PFSK-1 (cell line): ENCODE measurements around the gene ZNRF4.

Source experiments
- FOXP2 ChIP-seq: optimal IDR thresholded peaks from 2 replicates; pipeline ENCODE3; 2011; ENCODE audit warnings: borderline replicate concordance, control low read depth, inconsistent platforms; ENCODE audit not compliant: insufficient read depth; ENCODE audit errors: extremely low read length, extremely low read depth
- POLR2AphosphoS5 ChIP-seq: IDR thresholded peaks from 2 replicates; pipeline ENCODE4 v1.6.1; 2012; ENCODE audit warnings: low read depth, mild to moderate bottlenecking, control low read depth, low read length, moderate library complexity
- REST ChIP-seq, 2 experiments: IDR thresholded peaks; 2 replicates each; pipeline versions ENCODE4 v1.6.1 to v1.8.0; 2011 to 2012; ENCODE audit warnings: low read depth in 2 of 2, low read length in 2 of 2, control low read depth in 1 of 2, inconsistent platforms in 1 of 2, mild to moderate bottlenecking in 1 of 2, moderate library complexity in 1 of 2; ENCODE audit not compliant: insufficient read depth in 1 of 2
- SIN3A ChIP-seq: IDR thresholded peaks from 2 replicates; pipeline ENCODE4 v1.6.1; 2012; ENCODE audit warnings: mild to moderate bottlenecking, low read length, moderate library complexity, borderline replicate concordance; ENCODE audit not compliant: insufficient read depth
- TAF1 ChIP-seq: IDR thresholded peaks from 2 replicates; pipeline ENCODE4 v1.6.1; 2012; ENCODE audit warnings: low read length, control low read depth, borderline replicate concordance; ENCODE audit not compliant: insufficient read depth

ZNRF4 gene

DNA sequence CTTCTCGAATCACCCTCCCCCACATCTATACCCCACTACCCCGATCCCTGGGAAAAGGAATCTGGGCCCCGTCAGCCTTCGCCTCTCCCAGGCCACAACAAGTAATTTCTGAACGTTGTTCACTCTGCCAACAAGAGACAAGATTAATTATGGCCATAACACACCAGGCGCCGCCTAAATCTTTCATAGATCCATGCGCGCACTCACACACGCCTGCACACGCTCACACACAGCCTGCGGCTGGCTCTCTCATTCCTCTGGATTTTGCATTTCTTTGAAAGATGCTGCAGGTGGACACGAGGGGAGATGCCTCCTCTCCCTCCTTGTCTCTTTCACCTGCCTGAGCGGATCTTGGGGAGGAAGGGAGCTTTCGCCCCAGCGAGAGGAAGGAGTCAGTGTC, 17.1 kb downstream of the ZNRF4 start:
- TF ChIP-seq REST (IDR thresholded peaks at IDR 0.05; ENCODE audit: insufficient read depth in 1 of 2, low read depth in 2 of 2, low read length in 2 of 2) (no peak), FOXP2 (no peak), SIN3A (no peak), TAF1 (no peak), POLR2AphosphoS5 (no peak)

DNA sequence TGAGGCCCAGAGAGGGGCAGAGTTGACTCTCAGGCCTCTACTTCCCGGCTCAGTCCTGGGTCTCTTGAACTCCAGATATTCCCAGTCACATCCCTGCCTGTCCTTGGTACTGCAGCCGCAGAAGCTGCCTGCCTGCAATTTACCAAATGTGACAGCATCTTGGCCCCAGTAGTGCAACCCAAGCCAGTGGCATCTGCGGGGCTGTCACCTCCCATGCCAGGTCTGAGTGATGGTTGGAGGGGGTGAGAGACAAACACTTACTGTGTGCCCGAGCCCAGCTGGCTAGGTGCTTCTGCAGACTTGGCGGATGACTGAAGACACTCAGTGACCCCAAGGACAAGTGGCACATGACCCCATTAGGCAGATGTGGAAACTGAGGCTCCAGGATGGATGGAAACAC, 18.4 kb downstream of the ZNRF4 start:
- TF ChIP-seq POLR2AphosphoS5 (no peak), REST (IDR thresholded peaks at IDR 0.05; ENCODE audit: insufficient read depth in 1 of 2, low read depth in 2 of 2, low read length in 2 of 2) (no peak), TAF1 (no peak), SIN3A (no peak)

DNA sequence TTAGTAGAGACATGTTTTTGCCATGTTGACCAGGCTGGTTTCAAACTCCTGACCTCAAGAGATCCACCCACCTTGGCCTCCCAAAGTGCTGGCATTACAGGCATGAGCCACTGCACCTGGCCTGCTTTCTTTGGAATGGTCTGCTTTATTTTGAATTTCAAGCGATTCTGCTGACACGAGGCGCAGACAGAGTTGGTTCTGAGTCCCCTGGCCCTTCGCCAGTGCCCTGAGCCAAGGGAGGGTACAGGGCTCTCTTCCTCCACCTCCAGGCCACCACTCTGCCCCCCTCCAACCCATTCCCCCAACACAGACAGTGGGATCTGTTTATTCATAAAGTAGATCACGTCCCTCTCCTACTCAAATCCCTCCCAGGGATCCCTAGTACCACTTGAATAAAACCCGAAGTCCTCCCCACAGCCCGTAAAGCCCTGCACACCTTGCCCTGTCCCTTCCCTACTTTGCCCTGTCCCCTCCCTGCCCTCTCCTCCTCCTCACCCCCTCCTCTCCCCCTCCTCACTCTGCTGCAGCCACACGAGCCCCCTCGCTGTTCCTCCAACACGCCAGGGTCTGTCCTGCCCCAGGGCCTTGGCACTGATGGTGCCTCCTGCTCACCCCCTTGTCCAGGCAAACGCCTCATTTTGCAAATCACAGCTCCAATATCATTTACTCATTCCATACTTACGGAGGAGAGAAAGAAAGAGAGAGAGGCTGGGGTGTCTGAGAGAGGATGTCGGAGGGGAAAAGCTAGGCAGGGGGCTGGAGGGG, 22.4 kb downstream of the ZNRF4 start:
- TF ChIP-seq POLR2AphosphoS5 (no peak), TAF1 (no peak), REST (IDR thresholded peaks at IDR 0.05; ENCODE audit: insufficient read depth in 1 of 2, low read depth in 2 of 2, low read length in 2 of 2) (no peak), SIN3A (no peak), FOXP2 (no peak)

DNA sequence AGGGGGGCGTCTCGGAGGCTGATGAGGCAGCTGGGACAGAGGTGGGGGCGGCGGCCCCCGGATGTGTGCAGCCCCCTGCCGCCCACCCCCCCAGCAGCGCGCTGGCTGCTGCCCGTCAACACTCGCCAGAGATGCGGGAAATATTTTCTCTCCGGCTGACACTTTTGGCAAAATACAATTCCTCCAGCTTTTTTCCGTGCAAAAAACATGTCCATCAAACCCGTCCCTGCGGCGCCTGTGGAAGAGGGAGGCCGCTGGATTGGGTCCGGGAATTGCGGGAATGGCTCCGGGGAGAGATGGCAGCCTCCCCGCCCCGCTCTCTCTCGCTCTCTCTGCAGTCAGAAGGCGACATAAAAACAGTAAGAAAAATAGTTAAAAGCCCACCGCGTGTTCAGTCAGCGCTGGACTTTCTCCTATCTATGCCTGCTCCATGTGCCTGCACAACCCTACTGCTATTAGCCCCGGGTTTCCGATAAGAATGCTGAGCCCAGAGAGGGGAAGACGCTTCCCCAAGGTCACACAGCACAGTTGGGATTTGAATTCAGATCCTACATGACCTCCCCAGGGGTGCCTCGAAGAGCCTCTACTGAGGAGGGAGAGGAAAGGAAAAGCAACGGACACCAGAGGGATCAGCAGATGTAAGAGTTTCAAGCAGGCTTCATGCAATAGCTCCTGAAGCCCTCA, 23.2 kb downstream of the ZNRF4 start:
- TF ChIP-seq SIN3A (no peak), TAF1 (no peak), REST (IDR thresholded peaks at IDR 0.05; ENCODE audit: insufficient read depth in 1 of 2, low read depth in 2 of 2, low read length in 2 of 2) (no peak), POLR2AphosphoS5 (no peak), FOXP2 (no peak)
